GM18502 (cell line): ENCODE data around the gene MT1HL1.

Source experiments
- ATAC-seq: cut with Tn5 transposase; IDR thresholded peaks from one replicate; pipeline ENCODE4 v1.9.1; 2021; ENCODE audit warnings: mild to moderate bottlenecking; ENCODE audit not compliant: unreplicated experiment, poor library complexity

Gene MT1HL1

DNA sequence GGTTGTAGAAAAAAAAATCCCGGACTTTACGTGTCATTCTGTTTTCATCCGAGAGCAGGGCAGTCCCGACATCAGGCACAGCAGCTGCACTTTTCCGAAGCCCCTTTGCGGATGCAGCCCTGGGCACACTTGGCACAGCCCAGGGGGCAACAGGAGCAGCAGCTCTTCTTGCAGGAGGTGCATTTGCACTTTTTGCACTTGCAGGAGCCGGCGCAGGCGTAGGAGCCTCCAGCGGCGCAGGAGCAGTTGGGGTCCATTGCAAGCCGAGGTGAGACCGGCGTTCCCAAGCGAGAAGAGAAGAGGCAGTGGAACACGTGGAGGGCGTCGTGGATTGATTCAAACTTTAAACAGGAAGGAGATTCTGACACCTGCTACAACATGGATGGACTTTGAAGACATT, at the start of gene MT1HL1:
MT1HL1 (minus strand) TSS at position 326 of the 400 bp plus-strand sequence; CDS start at position 257, 69 bp downstream.
- ATAC-seq: no peak

DNA sequence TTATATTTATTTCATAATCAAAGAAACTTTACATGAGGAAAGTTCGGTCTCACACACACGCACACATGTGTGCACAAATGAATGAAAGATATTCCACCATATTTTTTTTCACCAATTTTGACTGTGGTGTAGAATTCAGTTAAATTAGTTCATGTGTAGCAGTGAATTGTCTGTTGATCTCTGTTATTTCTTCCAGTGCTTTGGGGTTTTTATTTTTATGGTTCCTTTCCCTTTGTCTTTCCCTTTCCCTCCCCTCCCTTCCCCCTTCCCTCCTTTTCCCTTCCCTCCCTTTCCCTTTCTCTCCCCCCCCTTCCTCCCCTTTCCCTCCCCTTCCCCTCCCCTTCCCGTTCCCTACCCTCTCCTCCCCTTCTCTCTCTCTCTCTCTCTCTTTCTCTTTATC, 46.7 kb upstream of the MT1HL1 start:
- no peak for ATAC-seq

DNA sequence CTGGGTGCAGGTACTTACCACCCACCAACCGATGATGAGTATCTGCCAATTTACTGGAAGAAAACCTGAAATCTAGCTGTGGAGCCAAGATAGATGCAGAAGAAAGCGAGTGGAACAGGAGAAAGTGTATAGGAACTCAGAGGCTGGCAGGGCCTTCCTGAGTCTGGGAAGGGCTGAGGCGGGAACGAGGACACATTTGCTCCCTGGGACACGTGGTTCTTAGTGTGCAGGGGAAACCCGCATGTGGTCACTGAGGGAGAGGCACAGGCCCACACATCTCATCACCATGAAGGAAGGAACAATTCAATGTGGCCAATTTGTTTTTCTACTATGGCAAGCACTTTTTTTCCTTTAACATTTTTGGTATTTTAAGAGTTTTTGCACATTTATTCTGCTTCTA, 45.9 kb upstream of the MT1HL1 start:
- ATAC-seq: no peak

DNA sequence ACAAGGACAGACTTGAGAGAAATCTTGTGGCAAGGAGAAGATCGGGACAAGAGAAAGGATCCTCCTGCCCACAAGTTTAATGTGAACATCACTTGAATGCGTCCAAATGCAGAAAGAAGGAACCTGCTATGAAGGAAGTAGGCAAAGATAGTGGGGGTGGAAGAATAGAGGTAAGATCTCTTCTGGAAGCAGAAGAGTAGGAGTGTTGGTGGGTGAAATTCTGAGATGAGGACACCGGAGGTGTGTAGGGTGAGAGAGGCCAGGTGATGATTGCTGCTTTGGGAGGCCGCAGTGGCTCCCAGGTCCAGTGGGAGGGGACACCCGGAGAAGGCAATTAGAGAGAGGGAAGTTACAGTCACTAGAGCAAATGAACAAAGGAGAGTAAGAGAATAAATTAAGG, 44.6 kb upstream of the MT1HL1 start:
- no peak for ATAC-seq

DNA sequence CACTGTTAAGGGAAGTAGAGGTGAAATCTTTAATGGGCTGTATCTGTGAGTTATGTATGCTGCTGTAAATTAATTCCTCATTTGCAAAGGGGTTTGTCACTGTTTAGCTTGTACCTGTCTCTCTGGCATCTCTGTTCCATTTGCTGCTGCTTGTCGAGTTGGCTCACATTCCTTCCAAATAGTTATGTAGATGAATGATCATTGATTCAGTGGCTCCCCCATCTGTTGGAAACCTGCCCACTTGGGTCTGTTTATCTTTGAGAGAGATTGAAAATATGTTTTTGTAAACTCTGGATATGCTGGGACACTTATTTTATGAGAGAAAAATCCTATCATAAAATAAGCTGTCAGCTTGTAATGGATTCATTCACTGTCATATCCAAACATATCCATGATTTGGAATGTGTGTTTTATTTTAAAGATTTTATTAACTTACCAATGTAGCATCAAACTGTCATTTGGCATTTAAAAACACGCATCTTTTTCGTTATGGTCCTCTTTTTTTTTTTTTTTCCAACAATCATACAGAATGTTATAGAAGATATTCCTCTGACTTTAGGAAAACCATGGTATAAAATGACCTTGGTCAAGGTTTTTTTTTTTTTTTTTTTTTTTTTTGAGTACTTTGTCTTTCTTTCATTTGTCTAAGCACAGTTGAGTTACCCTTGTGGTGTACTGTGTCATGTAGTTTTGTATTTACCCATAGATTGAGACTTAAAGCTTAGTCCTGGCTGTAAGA, 41.2 kb upstream of the MT1HL1 start:
- ATAC-seq: no peak

DNA sequence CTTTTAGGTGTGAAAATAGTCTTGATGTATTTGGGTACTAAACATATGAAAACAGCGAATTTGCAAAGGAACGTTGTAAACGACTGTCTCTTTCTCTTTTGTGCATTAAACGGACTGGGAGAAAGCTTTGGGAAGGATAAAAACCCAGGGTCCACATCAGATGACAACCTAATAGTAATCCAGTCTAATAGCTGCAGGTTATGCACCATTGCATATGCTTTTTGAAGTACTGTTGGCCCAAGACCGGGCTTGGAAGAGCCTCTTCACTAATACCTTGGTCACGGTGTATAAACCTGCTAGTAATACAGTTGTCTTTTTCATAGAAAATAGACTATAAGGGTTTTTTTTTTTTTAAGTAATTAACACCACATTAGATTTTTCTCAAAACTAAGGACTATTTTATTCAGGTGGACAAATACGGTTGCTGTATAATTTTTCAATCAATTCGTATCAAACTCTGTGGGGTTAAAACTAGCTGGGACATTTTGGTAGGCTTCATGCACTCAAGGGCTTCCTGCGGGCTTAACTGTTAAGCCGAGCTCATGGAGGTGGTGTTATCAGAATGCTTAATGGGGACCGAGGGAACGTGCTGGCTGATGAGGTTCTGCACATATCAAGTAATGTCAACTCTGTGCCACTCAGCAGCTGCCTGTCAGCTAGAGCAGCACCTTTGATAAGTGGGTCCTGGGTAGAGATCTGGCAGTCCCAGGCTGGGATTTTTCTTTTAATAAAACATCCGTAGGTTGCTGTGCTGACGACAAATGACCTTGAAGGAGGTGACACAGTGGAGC, 39.8 kb upstream of the MT1HL1 start:
- ATAC-seq: no peak

DNA sequence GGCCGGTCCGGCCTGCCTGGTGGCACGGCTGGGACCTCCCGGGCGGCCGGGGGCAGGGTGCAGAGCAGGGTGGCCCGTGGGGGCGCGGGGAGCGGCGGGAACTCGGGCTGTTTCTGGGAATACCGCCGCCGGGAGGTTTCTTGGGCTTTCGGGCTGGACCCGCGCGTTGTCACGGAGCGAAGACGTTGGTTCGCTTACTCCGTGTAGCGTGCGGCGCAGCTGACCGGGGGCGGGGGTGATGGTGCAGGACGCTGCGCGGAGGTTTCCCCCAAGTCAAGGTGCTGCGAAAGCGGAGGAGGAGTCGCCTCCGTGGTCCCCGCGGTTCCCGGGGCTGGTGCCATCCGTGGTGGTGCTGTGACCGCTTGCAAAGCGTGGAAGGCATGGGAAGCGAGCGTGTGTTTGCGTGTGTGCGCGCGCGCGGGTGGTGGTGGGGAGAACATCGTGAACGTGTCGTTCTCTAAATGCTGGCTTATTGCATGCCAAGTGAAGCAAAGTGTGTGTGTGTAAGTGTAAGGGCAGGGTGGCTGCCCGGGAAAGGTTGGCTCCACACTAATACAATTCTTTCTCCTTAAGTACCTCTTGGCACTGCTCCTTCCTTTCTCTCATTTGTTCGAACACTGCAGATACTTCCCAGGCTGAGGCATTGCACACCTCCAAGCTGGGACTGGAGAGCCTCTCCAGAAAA, 38.8 kb upstream of the MT1HL1 start:
- no peak for ATAC-seq

DNA sequence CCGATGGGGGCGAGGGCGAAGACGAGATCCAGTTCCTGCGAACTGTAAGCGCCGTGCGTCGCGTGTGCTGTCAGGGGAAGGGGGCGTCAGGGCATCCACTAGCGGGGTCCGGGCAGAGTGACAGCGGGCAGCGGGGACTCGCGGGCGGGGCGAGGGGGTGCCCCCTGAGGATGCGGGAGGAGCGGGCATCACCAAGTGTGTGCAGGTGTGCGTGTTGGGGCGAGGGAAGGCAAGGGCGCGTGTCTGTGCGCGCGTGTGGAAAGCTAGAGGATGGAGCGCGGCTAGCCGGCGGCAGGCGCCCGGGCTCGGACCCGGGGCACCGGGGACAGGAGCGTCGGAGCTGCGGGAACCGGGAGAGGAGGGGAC, 38.3 kb upstream of the MT1HL1 start:
- no peak for ATAC-seq

DNA sequence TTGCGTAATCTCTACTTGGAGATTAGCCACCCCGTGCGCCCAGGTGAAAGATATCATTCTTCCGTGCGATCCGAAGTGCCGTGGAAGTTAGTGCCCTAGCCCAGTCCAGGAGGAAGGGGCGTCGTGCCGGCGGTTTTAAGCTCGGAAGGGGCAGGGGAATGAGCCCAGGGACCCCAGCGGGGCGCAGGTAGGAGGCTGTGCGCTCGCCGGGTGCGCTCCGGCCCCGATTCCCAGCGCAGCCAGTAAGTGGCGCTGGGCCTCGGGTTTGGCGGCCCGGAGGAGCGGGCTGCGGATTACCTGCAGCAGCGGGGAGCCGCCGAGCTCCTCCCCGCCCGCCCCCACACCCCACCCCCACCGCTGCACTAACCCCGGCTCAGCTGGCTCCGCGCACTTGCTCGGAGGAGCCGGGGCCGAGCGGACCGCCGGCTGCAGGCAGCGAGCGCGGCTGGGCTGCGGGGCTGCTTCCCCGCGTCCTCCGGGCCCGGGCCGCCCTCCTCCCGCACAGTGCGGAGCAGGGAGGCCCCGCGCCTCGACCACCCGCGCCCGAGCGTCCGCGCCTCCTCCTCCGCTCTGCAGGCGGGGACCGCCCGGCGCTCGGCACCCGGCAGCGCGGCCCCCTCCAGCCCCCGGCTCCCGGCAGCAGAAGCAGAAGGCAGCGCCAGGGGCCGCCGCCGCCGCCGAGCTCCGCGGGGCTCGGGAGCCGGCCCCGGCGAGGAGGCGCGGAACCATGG, 37.7 kb upstream of the MT1HL1 start, which contains the start of gene RYR2:
RYR2 (plus strand) TSS at position 390 of the 731 bp plus-strand sequence; CDS start at position 728, 338 bp downstream.
- no peak for ATAC-seq

DNA sequence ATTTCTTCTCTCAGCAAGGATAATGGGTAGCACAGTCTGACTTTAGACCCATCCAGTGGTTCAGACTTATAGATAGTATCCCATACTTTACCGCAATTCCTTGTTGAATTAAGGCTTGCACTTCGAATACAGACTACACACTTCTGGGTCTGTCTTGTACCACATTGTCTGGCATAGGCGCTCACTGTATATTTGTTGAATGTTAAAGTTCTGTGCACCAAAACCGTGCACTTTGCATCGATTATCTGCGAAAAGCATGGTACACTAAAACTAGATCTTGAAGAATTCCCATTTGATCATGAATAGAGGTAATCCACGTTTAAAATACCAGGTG, 37.2 kb upstream of the MT1HL1 start:
- no peak for ATAC-seq

DNA sequence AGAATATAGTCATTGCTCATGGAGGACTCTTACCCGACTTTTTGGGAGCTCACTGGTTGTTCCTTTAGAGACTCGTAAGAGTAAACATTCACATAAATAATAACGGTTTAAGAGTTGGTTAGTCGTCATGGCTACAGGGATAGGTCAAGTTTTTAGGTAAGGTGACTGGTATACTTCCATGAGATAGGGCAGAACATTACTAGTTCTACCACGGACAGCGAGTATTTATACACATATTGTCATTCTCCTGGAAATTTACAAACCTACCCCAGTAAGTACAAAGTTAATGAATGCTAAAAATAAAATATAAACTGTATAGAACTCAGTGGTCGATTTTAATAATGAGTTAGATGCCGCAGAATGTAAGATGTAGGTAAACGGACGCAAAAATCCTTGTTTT, 36.6 kb upstream of the MT1HL1 start:
- no peak for ATAC-seq

DNA sequence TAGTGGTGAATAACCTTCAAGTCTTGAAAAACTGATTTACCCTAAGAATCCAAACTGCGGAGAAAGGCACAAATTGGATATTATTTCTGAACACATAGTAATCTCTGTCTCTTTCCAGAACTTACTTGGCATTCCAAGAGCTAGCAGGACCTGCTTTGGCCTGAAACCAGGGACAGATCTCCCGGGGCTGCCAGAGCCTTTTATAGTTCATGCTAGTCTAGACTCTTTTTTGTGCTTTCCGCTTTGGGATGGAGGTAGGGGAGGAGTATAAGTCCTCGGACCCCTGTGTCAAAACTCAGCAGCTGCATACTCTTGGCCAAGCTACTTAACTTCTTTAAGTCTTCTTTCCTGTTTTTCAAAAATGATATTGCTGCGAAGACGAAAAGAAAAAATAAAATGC, 34.0 kb upstream of the MT1HL1 start:
- no peak for ATAC-seq

DNA sequence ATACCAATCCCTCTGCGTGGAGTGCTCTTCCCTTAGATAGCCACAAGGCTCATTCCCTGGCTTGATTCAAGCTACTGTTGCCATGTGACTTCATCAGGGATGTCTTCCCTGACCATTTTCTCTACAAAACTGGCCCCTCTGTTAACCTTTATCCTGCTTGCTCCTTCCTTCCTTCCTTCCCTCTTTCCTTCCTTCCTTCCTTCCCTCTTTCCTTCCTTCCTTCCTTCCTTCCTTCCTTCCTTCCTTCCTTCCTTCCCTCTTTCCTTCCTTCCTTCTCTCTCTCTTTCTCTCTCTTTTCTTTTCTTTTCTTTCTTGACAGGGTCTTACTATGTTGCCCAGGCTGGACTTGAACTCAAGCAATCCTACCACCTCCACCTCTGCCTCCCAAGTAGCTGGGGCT, 31.5 kb upstream of the MT1HL1 start:
- ATAC-seq: no peak

DNA sequence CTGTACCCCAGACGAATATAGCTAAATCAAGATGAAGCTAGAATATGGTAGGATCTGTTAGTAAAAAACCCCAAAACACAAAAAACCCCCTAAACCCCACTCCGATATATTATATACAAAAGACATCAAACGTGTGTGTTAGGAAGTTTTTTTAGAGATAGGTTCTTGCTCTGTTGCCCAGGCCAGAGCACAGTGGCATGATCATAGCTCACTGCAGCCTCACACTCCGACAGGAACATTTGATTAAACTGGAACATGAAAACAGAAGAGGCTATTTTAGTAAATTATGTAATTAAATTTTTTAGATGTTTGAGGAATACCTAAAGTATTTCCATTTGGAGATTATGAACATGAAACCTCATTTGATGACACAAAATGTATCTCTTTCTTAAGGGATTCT, 29.6 kb upstream of the MT1HL1 start:
- ATAC-seq: no peak

DNA sequence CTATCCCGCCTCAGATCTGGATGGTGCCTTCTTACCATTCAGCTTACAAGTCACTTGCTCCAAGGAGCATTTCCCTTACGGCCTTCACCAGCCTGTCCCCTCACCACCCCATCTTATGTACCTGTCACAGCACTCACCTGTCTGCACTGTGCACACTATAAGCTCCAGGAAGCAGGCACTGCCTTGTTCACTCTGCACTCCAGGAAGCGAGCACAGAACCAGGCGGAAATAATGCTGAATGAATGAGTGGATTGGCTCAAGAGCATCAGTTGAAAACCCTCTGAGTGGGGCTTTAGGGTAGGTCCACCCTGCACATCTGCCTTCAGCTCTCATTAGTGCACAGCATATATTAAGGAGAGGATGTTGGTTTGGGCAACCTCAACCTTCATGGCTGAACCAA, 28.8 kb upstream of the MT1HL1 start:
- no peak for ATAC-seq

DNA sequence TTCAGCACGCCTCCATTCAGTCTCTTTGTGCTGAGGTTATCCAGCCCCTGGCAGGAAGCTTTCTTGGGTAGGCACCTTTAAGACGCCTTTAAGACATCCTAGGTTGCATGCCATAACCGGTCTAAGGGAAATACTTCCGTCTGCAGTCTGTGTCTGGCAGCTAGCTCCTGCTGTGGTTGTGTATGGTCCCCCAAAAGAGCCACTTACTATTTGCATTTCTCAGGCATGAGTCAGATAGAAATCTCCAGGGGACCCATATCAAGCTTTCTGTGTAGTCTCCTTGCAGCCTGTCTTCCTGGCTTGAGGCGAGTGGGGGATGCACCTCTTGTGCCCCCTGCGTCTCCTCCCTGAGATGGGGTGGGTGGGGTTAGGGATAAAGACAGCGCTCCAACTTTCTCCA, 27.8 kb upstream of the MT1HL1 start:
- ATAC-seq: peak; percentile 97

DNA sequence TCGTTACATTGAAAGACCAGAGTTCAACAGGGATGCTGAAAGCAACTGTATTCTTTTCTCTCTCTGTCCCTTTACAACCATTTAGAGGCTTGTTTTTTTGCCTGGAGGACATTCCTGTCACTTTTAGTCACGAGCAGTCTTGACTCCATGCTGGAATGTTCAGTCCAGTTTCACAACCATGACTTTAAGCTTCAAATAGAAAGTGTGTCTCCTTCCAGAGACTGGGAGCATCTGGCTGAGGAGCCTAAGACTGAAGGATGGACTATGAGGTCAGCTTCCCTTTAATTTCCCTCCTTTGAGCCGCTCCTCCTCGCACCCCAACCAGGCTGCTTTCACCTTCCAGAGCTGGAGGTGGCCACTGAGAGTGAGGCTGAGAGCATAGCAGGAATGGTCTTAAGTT, 27.2 kb upstream of the MT1HL1 start:
- ATAC-seq: no peak

DNA sequence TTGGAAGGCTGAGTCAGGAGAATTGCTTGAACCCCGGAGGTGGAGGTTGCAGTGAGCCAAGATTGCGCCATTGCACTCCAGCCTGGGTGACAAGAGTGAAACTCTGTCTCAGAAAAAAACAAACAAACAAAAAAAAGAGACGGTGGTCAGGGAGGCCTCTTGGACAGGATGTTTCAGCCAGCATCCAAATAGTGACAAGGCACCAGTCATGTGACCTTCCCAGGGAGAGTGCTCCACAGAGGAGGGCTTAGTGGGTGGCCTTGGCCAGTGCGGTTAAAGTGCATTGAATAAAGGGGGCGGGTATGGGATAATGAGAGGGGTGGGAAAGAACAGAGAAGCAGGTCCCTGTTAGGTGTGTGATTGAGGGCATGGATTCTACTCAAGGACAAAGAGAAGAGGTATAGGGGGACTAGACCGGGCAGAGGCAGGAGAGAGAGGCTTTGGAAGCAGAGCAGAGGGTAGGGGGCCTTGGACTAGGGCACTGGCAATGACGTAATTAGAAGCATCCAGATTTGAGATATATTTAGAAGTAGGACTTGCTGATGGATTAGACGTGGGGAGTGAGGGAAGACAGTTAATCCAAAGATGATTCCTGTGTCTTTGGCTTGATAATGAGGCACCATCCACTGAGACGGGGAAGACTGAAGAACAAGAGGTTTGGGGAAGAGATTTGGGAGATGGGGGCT, 25.8 kb upstream of the MT1HL1 start:
- ATAC-seq: no peak

DNA sequence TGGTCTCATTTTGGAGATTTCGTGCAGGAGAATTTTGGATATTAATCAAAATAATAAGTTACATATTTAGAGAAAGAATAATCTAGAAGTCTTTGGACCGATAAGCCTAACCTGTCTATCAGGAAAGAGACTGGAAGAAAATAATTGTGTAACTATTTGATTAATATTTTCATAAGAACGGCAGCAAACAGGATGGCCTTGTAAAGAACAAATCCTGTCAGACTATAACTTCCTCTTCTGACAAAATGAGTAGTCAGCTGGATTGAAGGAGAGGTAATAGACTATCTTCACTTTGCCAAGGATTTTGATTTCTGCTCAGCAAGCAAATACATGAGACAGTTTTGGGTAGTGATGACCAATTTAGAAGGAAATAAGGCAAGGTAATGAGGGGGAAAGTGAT, 25.0 kb upstream of the MT1HL1 start:
- ATAC-seq: no peak
